Right lobe of liver (tissue), 4 donors: ENCODE results near the gene KRT24.

Experiments
- POLR2A ChIP-seq: fragments of 450-650 bp; IDR thresholded peaks from one replicate; pipeline ENCODE4 v1.6.1; 2017; ENCODE audit warnings: antibody characterized with exemption, mild to moderate bottlenecking
- TF ChIP-seq, protein P1 (sequence below), 4 donors: fragments of 200-600 bp in 3 of 4; fragments of 450-650 bp in 1 of 4; IDR thresholded peaks; one replicate each; pipeline versions ENCODE4 v1.5.1 to v1.8.0; 2016 to 2022; ENCODE audit warnings: antibody characterized with exemption in 4 of 4, mild to moderate bottlenecking in 2 of 4
- donor health status: DM: no; HTN: no; CAD: no.
- donor health status: DM: no; HTN: no; CAD: no.
- donor health status: DM: no; HTN: yes; CAD: no.

DNA sequence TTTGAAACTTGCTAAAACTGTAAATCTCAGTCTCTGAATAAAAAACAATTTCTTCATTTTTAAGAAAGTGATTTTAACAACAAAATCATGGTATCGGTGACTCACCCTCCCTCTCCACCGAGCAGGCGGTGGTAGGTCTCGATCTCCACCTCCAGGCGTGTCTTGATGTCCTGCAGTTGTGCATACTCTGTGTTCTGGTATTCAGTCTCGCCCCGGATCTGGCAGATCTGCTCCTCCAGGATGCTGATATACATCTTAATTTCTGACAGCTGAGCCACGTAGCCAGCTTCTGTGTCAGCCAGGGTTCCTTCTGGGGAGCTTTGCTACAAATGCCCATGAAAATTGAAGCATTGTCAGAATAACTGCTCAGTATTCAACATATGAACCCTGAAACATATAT, 15.4 kb upstream of the KRT24 start:
- TF ChIP-seq, protein P1, sequence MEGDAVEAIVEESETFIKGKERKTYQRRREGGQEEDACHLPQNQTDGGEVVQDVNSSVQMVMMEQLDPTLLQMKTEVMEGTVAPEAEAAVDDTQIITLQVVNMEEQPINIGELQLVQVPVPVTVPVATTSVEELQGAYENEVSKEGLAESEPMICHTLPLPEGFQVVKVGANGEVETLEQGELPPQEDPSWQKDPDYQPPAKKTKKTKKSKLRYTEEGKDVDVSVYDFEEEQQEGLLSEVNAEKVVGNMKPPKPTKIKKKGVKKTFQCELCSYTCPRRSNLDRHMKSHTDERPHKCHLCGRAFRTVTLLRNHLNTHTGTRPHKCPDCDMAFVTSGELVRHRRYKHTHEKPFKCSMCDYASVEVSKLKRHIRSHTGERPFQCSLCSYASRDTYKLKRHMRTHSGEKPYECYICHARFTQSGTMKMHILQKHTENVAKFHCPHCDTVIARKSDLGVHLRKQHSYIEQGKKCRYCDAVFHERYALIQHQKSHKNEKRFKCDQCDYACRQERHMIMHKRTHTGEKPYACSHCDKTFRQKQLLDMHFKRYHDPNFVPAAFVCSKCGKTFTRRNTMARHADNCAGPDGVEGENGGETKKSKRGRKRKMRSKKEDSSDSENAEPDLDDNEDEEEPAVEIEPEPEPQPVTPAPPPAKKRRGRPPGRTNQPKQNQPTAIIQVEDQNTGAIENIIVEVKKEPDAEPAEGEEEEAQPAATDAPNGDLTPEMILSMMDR (IDR thresholded peaks at IDR 0.05), result no peak
- no peak for TF ChIP-seq POLR2A
